SJSA1 (cell line): Measurements from ENCODE around the gene MRTO4. TPM values are rescaled to one million over a fixed set of nuclear protein-coding genes. Genes with fewer than 3 reads are reported as not detected.
"Not testable (repeated sequence)": the region's sequence is repeated elsewhere in the genome, so short reads cannot be mapped to it uniquely, and the experiment has no call there.

ENCODE experiments used
- DNase-seq, 2 experiments: peaks; one replicate each; pipeline ENCODE4 v3.0.0-alpha.2; 2015 to 2020; ENCODE audit warnings: low spot score in 2 of 2, low read depth in 1 of 2
- H3K27ac ChIP-seq: fragments of 250-450 bp; sonication (Bioruptor Pico); 2 replicates; pipeline ENCODE4 v1.5.1; 2020; ENCODE audit warnings: mild to moderate bottlenecking, moderate library complexity
- H3K27me3 ChIP-seq: fragments of 250-450 bp; sonication (Bioruptor Pico); replicated peaks from 2 replicates; pipeline ENCODE4 v1.5.1; 2020; ENCODE audit warnings: mild to moderate bottlenecking, moderate library complexity
- H3K36me3 ChIP-seq: fragments of 250-450 bp; sonication (Bioruptor Pico); 2 replicates; pipeline ENCODE4 v1.5.1; 2020; ENCODE audit warnings: mild to moderate bottlenecking
- H3K4me1 ChIP-seq: fragments of 250-450 bp; sonication (Bioruptor Pico); replicated peaks from 2 replicates; pipeline ENCODE4 v1.6.1; 2021; ENCODE audit warnings: mild to moderate bottlenecking
- H3K4me3 ChIP-seq: fragments of 250-450 bp; sonication (Bioruptor Pico); 2 replicates; pipeline ENCODE4 v1.5.1; 2020; ENCODE audit warnings: mild to moderate bottlenecking
- H3K9me3 ChIP-seq: fragments of 250-450 bp; sonication (Bioruptor Pico); replicated peaks from 2 replicates; pipeline ENCODE4 v1.5.1; 2020; ENCODE audit warnings: mild to moderate bottlenecking
- total RNA-seq: library from RNA; depleted of rRNA; stranded (reverse); fragments of >200 nt; shearing (Covaris generic); gene quantifications from 2 replicates; pipeline ENCODE4 v1.2.3, GENCODE V29; 2014; rRNA removed

Gene MRTO4
- total RNA-seq, 1 experiment from 2014 or later, result 60.0 TPM

- Histone ChIP-seq H3K36me3 (peaks cover 27% of the 10 kb centered on the region), H3K9me3 (no peaks in the 10 kb centered on the region; the same call in 1 of the 2 replicates)
Observed at GRCh38 chr1:19300211-19300610, 48.6 kb downstream of the MRTO4 start.

GRCh38 chr1:19304081-19304480, 52.5 kb downstream of the MRTO4 start:
- H3K27me3 ChIP-seq, H3K27ac ChIP-seq, H3K4me1 ChIP-seq, DNase-seq, H3K4me3 ChIP-seq, H3K9me3 ChIP-seq: not testable (repeated sequence)
- H3K36me3 ChIP-seq, result peaks cover 62% of the 10 kb centered on the region

More at GRCh38 chr1:19300211-19300610, 48.6 kb downstream of the MRTO4 start:
- Histone ChIP-seq H3K27me3 (no peaks in the 10 kb centered on the region), H3K4me3 (no peak overlapping the region), H3K4me1 (no peaks in the 10 kb centered on the region), H3K27ac (no peak overlapping the region)
- no peak for DNase-seq

- no peak overlapping the region for H3K4me3 ChIP-seq
- H3K4me1 ChIP-seq, result peaks cover 5% of the 10 kb centered on the region
- H3K36me3 ChIP-seq, result peaks cover 64% of the 10 kb centered on the region
- H3K9me3 ChIP-seq, result no peaks in the 10 kb centered on the region
- no peak for DNase-seq
- H3K27ac ChIP-seq, result no peak overlapping the region
- H3K27me3 ChIP-seq, result no peaks in the 10 kb centered on the region
Observed at GRCh38 chr1:19305880-19306279, 54.3 kb downstream of the MRTO4 start.

GRCh38 chr1:19306941-19307340, 55.3 kb downstream of the MRTO4 start:
- no peak for DNase-seq
- H3K4me1 ChIP-seq, result peaks cover 9% of the 10 kb centered on the region
- H3K36me3 ChIP-seq, result peaks cover 65% of the 10 kb centered on the region
- H3K27ac ChIP-seq, result no peak overlapping the region
- no peaks in the 10 kb centered on the region for H3K9me3 ChIP-seq
- H3K27me3 ChIP-seq, result no peaks in the 10 kb centered on the region
- no peak overlapping the region for H3K4me3 ChIP-seq

- Histone ChIP-seq H3K4me1 (peaks cover 16% of the 10 kb centered on the region), H3K27me3 (no peaks in the 10 kb centered on the region), H3K9me3 (no peaks in the 10 kb centered on the region), H3K27ac (no peak overlapping the region), H3K4me3 (no peak overlapping the region), H3K36me3 (peaks cover 64% of the 10 kb centered on the region)
- DNase-seq, result no peak
Observed at GRCh38 chr1:19307794-19308508, 56.3 kb downstream of the MRTO4 start.

GRCh38 chr1:19308509-19308907, 56.9 kb downstream of the MRTO4 start:
- DNase-seq, result no peak
- Histone ChIP-seq H3K4me3 (no peak overlapping the region), H3K27me3 (no peaks in the 10 kb centered on the region), H3K36me3 (peaks cover 60% of the 10 kb centered on the region), H3K9me3 (no peaks in the 10 kb centered on the region), H3K27ac (no peak overlapping the region), H3K4me1 (peaks cover 20% of the 10 kb centered on the region)

GRCh38 chr1:19309123-19309813, 57.7 kb downstream of the MRTO4 start:
- no peak for DNase-seq
- peaks cover 52% of the 10 kb centered on the region for H3K36me3 ChIP-seq
- H3K4me3 ChIP-seq, result no peak overlapping the region
- H3K27ac ChIP-seq, result no peak overlapping the region
- no peaks in the 10 kb centered on the region for H3K27me3 ChIP-seq
- peaks cover 20% of the 10 kb centered on the region for H3K4me1 ChIP-seq
- no peaks in the 10 kb centered on the region for H3K9me3 ChIP-seq

Other genes starting within 250 kb of the MRTO4 start
- gene UBR4, start 41.5 kb upstream of the MRTO4 start, total RNA-seq, result 42.7 and 60.6 TPM in 2 replicates
- gene EMC1, start 281 bp upstream of the MRTO4 start, total RNA-seq, result 75.2 and 80.5 TPM in 2 replicates
- gene AKR7A3, start 37.0 kb downstream of the MRTO4 start, total RNA-seq, result 0.21 and 0.53 TPM in 2 replicates
- gene AKR7A2, start 60.3 kb downstream of the MRTO4 start, total RNA-seq, result 79.7 and 94.5 TPM in 2 replicates
- 11.5 and 14.8 TPM in 2 replicates for gene SLC66A1, start 60.5 kb downstream of the MRTO4 start, total RNA-seq
- gene CAPZB, start 233.7 kb downstream of the MRTO4 start, total RNA-seq, result 143 and 225 TPM in 2 replicates